HG02852 (cell line): ENCODE data around the gene HMG20A.

Experiments used
- ATAC-seq: cut with Tn5 transposase; IDR thresholded peaks from one replicate; pipeline ENCODE4 v1.9.1; 2021; ENCODE audit warnings: mild to moderate bottlenecking, moderate library complexity; ENCODE audit not compliant: unreplicated experiment

HMG20A gene

GRCh38 chr15:77496715-77497109 is 76.0 kb downstream of the HMG20A start:
- ATAC-seq = peak; percentile 52

GRCh38 chr15:77497110-77497737 is 76.5 kb downstream of the HMG20A start:
- no peak for ATAC-seq

GRCh38 chr15:77497942-77498361 is 77.3 kb downstream of the HMG20A start:
- no peak for ATAC-seq

- ATAC-seq = no peak
Measured at GRCh38 chr15:77499087-77499760, 78.5 kb downstream of the HMG20A start.

DNA sequence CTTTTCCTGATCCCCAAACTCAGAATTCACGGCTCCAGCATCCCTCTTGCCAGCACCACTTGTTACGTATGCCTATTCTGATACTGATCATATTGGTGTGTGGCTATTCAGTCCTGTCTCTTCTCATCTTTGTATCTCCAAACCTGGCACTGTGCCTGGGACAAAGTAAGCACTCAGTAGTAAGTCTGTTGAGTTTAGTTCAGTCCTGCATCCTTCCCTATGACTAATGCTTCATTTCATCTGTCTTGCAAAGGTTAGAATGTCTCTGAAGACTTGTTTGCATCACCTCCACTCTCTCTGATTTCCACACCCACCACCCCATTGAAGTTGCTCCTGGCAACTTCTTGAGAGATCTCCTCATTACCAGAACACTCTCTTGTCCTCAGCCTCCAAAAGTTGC is 80.3 kb downstream of the HMG20A start:
- ATAC-seq = no peak

GRCh38 chr15:77502379-77503095 is 81.8 kb downstream of the HMG20A start:
- ATAC-seq = no peak

- no peak for ATAC-seq
Measured at GRCh38 chr15:77503240-77503639, 82.6 kb downstream of the HMG20A start.

GRCh38 chr15:77503764-77504163 is 83.1 kb downstream of the HMG20A start:
- no peak for ATAC-seq

- no peak for ATAC-seq
Measured at GRCh38 chr15:77504306-77504705, 83.6 kb downstream of the HMG20A start.

GRCh38 chr15:77504871-77505270 is 84.2 kb downstream of the HMG20A start:
- no peak for ATAC-seq

GRCh38 chr15:77505556-77505955 is 84.9 kb downstream of the HMG20A start:
- ATAC-seq = no peak

DNA sequence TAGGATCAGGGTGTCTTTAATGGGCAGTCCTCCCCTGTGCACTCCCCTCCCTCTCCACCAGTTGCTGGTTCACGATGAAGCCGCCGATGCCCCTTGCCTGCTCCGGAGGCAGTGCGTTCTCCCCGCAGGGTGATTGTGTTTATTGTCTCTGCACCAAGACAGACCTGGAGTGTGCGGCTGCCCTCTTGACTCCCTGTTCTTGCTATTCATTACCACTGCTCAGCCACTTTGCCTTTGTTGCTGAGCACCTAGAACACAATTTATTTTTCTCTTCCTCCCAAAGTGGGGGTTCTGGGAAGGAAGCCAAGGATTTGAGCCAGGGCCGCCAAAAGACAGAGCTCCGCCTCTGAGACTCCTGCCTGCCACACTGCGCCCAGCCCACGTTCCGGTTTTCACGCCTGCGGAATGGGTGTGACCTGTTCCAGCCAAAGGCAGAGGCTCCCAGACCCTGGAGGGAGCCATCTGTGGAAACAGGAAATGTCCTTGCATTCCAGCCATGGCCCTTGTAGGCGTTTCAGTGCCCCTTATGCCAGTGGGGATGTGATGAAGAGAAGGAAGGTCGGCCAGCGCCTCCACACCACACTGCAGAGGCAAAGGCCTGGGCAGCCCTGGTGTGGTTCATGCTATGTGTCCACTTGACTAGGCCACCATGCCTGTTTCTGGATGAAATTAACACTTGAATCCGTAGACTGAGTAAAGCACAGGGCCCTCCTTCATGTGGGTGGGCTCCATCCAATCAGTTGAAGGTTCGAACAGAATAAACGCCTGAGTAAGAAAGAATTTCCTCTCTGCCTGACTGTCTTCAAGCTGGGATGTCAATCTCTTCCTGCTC is 85.8 kb downstream of the HMG20A start:
- ATAC-seq = no peak

DNA sequence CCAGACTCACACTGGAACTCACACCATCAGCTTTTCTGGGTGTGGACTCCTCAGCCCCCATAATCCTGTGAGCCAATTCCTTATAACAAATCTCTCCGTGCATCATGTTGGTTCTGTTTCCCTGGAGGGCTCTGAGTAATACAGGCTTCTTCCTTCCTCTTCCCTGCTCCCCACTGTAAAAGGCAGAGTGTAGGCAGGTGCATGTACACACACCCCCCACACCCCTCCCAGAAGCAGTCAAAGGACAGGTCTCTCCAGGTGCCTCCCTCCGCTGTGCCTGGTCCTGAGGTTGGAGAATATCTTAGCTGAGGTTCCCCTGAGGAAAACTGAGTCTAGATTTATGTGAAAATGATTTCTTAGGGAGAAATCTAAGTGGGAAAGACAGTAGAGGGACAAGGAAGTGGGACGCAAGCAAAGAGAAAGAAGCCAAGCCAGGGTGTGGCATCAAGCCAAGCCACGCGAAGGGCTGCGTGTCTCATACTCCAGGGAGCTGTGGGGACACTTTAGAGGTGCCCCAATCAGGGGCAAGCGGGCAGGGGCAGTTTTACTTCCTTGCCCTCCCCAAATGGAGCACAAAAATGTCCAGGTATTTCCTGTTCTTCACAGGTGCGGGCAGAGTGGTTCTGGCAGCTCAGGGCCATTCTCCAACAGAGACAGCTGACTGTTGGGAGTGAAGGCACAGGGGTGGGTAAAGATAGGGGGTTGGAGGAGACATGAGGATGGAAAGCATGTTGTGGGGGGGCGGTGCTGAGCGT is 86.6 kb downstream of the HMG20A start:
- ATAC-seq = no peak

DNA sequence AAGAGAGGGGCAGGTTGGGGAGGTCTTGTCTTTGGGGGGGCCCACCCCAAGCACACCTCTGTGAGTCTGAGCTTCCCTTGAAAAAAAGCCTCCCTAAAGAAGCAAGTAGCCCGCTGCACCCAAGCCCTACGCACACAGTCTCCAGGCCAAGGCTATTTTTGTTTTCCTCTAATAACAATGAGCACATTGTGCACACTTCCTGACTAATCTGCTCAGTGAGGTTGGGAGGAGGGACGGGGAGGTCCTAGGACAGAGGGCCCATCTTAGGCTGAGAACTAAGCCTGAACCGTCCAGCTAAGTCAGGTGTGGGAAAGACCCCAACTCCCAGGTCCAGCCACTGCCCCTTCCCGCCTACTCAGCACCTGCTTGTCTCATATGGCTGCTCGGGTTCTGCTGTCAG is 87.2 kb downstream of the HMG20A start:
- no peak for ATAC-seq

DNA sequence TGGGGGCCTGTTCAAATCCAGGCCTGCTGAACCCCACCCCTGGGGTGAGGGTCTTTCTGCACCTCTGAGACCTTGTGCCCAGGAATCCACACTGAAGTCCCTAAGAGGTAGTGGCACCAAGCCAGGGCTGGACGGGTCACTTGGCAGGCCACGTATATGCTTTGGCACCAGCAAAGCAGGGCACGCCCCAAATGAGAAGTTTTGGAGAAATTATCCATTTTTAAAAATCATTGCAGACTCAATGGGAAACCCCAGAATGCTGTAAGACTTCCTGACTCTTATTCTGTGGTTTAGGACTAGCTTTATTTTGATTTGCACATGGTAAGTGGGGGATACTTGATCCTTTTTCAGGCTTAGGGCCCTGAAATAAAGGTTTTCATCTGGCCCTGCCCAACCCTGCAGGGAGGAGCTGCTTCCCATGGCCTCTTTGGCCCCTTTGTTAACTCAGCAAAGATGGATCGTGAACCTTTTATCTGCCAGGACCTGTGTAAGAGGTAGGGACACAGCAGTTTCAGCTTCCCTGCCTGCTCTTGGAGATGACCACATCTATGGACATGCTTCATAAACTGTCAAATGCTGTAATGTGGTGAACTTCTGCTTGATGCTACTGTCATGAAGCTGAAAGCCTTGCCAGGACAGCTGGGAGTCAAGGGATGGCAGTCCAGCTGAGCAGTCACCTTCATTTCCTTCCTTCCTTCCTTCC is 88.0 kb downstream of the HMG20A start:
- ATAC-seq = no peak

- ATAC-seq = no peak
Measured at GRCh38 chr15:77510066-77511057, 89.7 kb downstream of the HMG20A start.

DNA sequence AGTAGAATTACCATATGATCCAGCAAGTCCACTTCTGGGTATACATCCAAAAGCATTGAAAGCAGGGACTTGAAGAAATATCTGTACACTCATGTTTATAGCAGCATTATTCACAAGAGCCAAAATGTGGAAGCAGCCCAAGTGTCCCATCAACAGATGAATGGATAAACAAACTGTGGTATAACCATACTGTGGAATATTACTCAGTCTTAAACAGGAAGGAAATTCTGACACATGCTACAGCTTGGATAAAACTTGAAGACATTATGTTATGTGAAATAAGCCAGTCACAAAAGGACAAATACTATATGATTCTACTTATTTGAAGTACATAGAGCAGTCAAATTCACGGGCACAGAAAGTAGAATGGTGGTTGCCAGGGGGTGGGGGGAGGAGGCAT is 91.2 kb downstream of the HMG20A start:
- ATAC-seq = no peak

- ATAC-seq = no peak
Measured at GRCh38 chr15:77513226-77513625, 92.5 kb downstream of the HMG20A start.
